ENCODE results near the gene STMN3. TPM values are rescaled to one million over a fixed set of nuclear protein-coding genes. Genes with fewer than 3 reads are reported as not detected.
"Not testable (repeated sequence)": the region's sequence is repeated elsewhere in the genome, so short reads cannot be mapped to it uniquely, and the experiment has no call there.

Gene STMN3
- polyA plus RNA-seq, 4 donors = 25.4 to 44.1 (median 33.6) TPM

- DNase-seq (ENCODE audit: low read depth in 4 of 4, low spot score in 2 of 4) = no peak
These were observed 6.1 kb upstream of the STMN3 start for GRCh38 chr20:63659370-63659769.

DNA sequence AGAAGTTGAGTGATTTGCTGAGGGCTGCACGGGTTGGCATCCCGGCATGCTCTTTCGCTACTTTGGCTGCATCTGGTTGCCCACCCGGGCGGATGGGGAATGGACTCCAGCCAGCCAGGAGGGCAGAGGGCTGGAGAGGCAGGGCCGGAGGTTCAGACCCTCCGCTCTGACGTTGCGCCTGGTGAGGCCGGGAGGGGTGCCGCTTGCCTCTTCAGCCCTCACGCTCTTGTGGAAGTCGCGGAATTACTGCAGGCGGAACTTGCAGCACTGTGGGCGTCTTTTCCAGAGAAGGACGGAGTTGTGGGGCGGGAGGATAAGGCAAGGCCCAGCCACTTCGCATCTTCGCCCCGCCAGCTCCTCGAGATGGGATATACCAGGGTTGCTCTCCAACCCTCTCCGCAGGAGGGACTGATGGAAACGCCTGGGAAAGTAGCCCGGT, 5.5 kb upstream of the STMN3 start:
- no peak for DNase-seq (ENCODE audit: low read depth in 4 of 4, low spot score in 2 of 4)

GRCh38 chr20:63657937-63658748, 4.9 kb upstream of the STMN3 start, which contains the start of gene RTEL1:
TSS of gene RTEL1 (plus strand) at chr20:63658312. CDS start at chr20:63659403, 1,091 bp downstream.
- peak; percentile 85 to 89 (median 88) for DNase-seq (ENCODE audit: low read depth in 4 of 4, low spot score in 2 of 4)

GRCh38 chr20:63657260-63657936, 4.2 kb upstream of the STMN3 start:
- no peak for DNase-seq (ENCODE audit: low read depth in 4 of 4, low spot score in 2 of 4)

GRCh38 chr20:63656451-63656850, 3.2 kb upstream of the STMN3 start:
- DNase-seq (ENCODE audit: low read depth in 4 of 4, low spot score in 2 of 4) = no peak

DNA sequence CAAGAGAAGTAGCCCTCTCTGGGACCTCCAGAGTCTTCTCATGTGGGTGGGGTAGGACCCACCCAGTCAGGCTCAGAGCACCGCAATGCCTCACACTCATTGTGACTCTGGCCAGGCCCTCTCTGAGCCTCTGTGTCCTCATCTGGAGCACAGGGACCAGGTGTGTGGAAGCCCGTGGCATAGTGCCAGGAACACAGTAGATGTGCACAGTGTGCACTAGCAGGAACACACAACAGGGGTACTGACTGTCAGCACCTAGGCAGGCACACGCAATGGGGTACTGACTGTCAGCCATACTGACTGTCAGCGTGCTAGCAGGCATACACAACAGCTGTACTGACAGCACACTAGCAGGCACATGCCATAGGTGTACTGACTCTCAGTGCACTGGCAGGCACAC, 2.0 kb upstream of the STMN3 start:
- no peak for DNase-seq (ENCODE audit: low read depth in 4 of 4, low spot score in 2 of 4)

GRCh38 chr20:63653974-63654668, 897 bp upstream of the STMN3 start:
- no peak for DNase-seq (ENCODE audit: low read depth in 4 of 4, low spot score in 2 of 4)

- no peak for DNase-seq (ENCODE audit: low read depth in 4 of 4, low spot score in 2 of 4)
These were observed 838 bp downstream of the STMN3 start for GRCh38 chr20:63652192-63652980.

DNA sequence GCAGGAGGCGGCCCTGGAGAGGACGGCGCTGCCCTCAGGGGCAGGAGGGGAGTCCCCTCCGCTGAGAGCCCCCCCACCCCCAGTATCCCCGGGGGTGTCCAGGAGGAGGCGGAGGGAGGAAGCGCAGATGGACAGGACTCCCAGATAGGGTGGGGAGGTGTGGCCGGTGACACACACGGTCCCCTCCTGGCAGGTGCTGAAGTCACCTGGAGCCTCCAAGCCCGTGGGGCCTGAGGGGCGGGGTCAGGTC, 1.4 kb downstream of the STMN3 start:
- no peak for DNase-seq (ENCODE audit: low read depth in 4 of 4, low spot score in 2 of 4)

- not testable (repeated sequence) for DNase-seq (ENCODE audit: low read depth in 4 of 4, low spot score in 2 of 4)
These were observed 2.7 kb downstream of the STMN3 start for GRCh38 chr20:63650486-63650885.

DNA sequence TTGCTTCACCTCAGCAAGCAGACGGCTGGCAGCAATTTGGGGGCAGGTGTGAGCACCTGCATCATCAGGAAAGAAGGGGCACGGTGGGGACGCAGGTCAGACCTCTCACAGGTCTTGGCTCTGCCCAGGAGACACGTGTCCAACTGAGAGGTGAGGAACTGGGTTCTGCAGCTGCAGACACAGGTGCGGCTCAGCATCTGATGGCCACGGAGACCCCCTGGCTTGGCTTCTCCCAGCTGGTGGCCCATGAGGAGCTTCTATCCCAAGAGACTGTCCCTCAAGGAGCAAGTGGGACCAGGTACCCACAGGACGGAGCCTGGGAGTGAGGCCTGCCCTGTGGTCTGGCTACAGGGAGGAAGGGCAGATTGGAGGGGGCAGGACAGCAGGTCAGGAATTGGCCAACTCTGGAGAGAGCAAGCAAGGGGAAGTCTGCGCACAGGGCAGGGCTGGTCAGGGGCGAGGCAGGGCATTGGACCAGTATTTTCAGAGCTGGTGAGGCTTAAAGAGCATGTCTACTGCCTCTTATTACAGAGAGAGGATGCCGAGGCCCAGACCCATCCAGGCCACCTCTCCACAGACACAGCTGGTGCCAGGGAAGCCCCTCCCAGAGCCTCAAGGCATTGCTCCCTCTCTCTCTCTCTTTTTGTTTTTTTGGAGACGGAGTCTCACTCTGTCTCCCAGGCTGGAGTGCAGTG, 4.2 kb downstream of the STMN3 start:
- DNase-seq (ENCODE audit: low read depth in 4 of 4, low spot score in 2 of 4) = no peak

- DNase-seq (ENCODE audit: low read depth in 4 of 4, low spot score in 2 of 4) = no peak
These were observed 5.0 kb downstream of the STMN3 start for GRCh38 chr20:63648190-63648589.

DNA sequence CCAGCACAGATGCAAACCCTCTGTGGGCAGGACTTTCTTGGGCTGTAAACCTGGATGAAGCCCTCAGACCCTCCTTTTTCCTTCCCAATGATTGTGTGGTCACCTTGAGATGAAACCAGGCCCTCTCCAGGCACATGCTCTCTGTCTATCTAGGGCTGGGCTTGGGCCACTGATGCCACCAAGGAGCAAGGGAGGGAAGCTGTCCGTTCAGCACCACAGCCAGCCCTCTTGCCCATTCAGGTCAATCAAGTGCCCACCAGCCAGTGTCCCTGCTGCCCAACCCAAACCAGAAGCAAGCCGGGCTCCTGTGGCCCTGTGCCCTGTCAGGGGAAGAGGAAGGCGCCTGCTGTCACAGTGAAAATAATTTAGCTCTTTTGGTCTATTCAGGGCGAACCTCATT, 8.0 kb downstream of the STMN3 start:
- no peak for DNase-seq (ENCODE audit: low read depth in 4 of 4, low spot score in 2 of 4)

DNA sequence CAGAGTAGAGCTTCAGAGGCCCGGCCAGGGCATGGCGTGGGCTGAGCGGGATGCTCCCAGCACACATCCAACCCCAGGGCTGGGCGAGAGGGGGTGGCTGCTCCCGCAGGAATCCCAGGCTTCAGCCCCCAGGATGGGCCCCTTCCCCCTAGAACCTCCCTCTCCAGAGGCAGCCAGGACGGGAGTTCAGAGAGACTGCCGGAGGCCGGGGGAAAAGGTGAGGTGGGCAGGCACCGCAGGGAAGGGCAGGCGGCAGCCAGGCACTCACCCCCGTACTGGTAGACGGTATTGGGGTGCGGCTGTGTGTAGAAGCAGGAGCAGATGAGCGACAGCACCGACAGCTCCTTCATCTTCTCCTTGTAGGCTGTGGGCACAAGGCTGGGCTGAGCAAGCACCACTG, 9.3 kb downstream of the STMN3 start:
- DNase-seq (ENCODE audit: low read depth in 4 of 4, low spot score in 2 of 4) = no peak

- DNase-seq (ENCODE audit: low read depth in 4 of 4, low spot score in 2 of 4) = no peak
These were observed 9.7 kb downstream of the STMN3 start for GRCh38 chr20:63643499-63643898.

DNA sequence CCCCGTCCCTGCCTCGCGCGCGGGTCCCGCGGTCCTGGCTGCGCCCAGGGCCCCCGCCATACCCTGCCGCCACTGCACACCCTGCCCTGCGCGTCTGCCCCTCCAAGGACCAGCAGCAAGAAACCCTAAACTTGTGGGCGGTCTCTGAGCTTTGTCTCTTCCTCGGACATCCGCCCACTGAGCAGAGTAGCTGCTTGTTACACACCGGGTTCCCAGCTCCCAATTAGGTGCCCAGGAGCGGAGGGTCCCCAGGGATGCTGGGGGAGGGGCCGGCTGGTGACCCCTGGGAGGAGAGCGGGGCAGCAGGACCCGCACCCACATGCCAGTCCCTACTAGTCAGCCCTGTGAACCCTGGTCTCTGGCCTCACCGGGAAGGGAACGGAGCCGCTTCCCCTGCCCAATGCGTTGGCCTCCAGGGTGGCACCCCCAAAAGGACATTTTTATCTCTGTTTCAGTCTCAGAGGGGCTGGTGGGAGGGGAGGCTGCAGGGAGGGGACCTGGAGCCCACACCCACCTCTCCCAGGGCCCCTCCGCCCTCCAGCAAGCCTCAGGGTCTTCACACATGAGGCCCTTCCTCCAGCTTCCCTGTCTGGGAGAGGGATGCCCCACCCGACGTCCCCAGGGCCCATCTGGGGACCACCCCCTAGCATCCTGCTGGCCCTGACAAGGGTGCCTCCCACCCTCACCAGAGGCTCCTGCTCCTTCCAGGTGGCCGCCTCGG, 10.5 kb downstream of the STMN3 start:
- no peak for DNase-seq (ENCODE audit: low read depth in 4 of 4, low spot score in 2 of 4)

- peak in 2 of 4 donors; percentile 40 to 63 for DNase-seq (ENCODE audit: low read depth in 4 of 4, low spot score in 2 of 4)
These were observed 11.3 kb downstream of the STMN3 start for GRCh38 chr20:63641792-63642523.

DNA sequence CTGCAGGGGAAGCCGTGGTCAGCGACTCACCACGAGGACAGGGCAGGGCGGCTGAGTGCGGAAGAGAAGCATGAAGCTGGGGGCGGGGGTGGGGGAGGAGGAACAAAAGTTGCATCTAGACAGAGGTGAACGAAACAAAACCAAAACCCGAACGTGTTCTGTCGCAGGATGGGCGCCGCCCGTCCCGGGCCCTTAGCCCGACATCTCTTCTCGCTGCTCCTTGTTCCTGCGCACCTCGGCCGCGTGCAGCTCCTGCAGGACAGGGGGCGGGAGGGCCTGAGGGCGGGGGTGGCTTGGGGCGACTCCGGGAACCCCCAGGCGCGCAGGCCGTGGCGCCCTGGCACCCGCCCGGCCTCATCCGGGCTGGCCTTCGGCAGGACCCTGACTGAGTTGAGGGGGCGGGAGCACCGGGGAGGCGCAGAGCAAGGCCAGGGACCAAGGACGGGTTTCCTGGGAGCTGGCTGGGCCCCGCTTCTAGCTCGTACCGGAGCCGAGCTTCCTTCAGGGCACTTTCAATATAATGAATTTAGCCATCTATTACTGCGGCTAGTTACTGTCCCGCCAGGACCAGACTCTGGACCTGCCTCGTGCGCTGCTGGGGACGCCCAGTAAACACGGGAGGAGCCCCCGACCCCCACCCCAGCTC, 12.0 kb downstream of the STMN3 start:
- peak in 1 of 4 donors; percentile 40 for DNase-seq (ENCODE audit: low read depth in 4 of 4, low spot score in 2 of 4)
